Measurements from ENCODE around the gene MITF. TPM values are rescaled to one million over a fixed set of nuclear protein-coding genes. Genes with fewer than 3 reads are reported as not detected.

The MITF gene
- total RNA-seq, 4 donors from 2014 or later: 2.1 to 9.1 (median 4.7) TPM

DNA sequence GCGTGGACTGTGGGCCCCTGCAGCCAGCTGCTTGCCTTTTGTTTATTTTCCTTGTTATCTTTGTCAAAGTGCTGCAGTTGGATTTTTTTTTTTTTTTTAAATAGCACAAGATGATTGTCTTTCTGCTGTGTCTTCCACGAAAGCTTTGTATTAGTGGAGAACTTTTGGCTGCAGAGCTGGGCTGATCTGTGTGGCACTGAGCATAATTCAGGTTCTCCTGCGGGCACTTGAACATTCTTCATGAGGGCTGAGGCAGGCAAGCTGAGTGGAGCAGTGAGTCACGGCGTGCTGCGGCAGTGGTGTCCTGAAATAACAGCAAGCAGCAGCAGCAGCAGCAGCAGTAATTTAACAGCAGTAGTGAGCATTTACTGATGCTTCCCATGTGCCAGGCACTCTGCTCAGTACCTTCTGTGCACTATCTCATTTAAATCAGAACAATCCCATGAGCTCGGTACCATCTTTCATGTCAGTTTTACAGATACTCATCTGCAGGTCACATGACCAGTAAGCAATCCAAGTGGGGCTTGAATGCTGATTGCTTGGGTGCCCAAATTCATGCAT is 45.8 kb downstream of the MITF start:
- TF ChIP-seq POLR2A (IDR thresholded peaks at IDR 0.05): no peak
- TF ChIP-seq, protein P1, sequence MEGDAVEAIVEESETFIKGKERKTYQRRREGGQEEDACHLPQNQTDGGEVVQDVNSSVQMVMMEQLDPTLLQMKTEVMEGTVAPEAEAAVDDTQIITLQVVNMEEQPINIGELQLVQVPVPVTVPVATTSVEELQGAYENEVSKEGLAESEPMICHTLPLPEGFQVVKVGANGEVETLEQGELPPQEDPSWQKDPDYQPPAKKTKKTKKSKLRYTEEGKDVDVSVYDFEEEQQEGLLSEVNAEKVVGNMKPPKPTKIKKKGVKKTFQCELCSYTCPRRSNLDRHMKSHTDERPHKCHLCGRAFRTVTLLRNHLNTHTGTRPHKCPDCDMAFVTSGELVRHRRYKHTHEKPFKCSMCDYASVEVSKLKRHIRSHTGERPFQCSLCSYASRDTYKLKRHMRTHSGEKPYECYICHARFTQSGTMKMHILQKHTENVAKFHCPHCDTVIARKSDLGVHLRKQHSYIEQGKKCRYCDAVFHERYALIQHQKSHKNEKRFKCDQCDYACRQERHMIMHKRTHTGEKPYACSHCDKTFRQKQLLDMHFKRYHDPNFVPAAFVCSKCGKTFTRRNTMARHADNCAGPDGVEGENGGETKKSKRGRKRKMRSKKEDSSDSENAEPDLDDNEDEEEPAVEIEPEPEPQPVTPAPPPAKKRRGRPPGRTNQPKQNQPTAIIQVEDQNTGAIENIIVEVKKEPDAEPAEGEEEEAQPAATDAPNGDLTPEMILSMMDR (IDR thresholded peaks at IDR 0.05): no peak
- H3K4me3 ChIP-seq: no peak overlapping the region
- no peaks in the 10 kb centered on the region for H3K36me3 ChIP-seq
- DNase-seq: peak in 1 of 3 donors; percentile 49
- H3K27me3 ChIP-seq: no peaks in the 10 kb centered on the region
- H3K9me3 ChIP-seq: no peaks in the 10 kb centered on the region
- H3K27ac ChIP-seq: peak overlapping the region in 1 of 4 donors; percentile 33
- peaks cover 0 to 10% (median 0%) of the 10 kb centered on the region in 4 donors for H3K4me1 ChIP-seq

DNA sequence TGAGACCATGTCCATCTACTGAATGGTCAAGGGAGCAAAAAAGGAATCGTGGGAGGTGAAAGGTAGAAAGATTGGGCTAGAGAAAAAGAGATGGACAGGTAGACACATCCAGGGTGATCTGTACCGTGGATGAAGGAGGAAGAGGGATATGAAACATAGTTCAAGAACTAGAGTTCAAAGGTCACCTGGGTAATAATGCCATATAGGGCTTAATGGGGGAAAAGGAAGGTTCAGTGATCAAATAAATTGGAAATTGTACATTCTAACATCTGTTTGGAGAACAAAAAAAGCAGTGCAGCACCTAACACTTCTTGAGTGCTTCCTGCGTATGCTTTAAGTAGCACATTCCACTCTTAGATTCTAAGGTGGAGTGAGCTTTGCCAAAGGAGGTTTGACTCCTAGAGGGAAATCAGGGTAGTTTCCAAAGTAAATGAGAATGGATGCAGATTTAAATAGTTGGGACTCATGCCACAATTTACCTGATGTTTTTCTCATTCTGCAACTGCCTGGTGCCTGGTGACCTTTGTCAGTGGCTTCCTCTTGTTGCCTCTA is 46.6 kb downstream of the MITF start:
- DNase-seq: no peak
- Histone ChIP-seq H3K27ac (peak overlapping the region in 1 of 4 donors; percentile 6), H3K36me3 (no peaks in the 10 kb centered on the region)

DNA sequence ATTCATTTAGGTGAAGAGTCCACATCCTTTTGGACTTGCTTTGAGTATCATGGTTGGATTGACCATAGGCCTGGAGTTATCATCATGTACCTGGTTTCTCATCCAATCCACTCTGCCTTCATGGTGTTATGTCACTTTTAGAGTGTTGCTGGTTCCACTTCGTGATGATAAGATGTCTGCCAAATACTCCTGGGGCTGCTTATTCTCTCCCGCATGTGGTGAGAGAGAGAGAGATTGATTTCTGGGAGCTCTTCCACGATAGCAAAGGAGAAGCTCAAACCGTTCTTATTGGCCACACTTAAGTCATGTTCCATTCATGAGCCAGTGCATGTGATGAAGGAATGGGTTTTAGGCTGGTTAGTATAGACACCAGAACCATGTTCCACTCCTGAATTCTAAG is 47.6 kb downstream of the MITF start:
- H3K27ac ChIP-seq: peak overlapping the region in 1 of 4 donors; percentile 1
- no peak for TF ChIP-seq POLR2A (IDR thresholded peaks at IDR 0.05)
- TF ChIP-seq, protein P1 (IDR thresholded peaks at IDR 0.05): no peak
- no peaks in the 10 kb centered on the region for H3K27me3 ChIP-seq
- H3K4me1 ChIP-seq: peaks cover 0 to 10% (median 0%) of the 10 kb centered on the region in 4 donors
- H3K36me3 ChIP-seq: no peaks in the 10 kb centered on the region
- H3K9me3 ChIP-seq: no peaks in the 10 kb centered on the region
- DNase-seq: no peak
- no peak overlapping the region for H3K4me3 ChIP-seq

More for the DNA sequence above, 46.6 kb downstream of the MITF start:
- no peak for TF ChIP-seq POLR2A (IDR thresholded peaks at IDR 0.05)
- TF ChIP-seq, protein P1 (IDR thresholded peaks at IDR 0.05): no peak
- Histone ChIP-seq H3K27me3 (no peaks in the 10 kb centered on the region), H3K4me3 (no peak overlapping the region), H3K9me3 (no peaks in the 10 kb centered on the region), H3K4me1 (peaks cover 0 to 10% (median 0%) of the 10 kb centered on the region in 4 donors)

DNA sequence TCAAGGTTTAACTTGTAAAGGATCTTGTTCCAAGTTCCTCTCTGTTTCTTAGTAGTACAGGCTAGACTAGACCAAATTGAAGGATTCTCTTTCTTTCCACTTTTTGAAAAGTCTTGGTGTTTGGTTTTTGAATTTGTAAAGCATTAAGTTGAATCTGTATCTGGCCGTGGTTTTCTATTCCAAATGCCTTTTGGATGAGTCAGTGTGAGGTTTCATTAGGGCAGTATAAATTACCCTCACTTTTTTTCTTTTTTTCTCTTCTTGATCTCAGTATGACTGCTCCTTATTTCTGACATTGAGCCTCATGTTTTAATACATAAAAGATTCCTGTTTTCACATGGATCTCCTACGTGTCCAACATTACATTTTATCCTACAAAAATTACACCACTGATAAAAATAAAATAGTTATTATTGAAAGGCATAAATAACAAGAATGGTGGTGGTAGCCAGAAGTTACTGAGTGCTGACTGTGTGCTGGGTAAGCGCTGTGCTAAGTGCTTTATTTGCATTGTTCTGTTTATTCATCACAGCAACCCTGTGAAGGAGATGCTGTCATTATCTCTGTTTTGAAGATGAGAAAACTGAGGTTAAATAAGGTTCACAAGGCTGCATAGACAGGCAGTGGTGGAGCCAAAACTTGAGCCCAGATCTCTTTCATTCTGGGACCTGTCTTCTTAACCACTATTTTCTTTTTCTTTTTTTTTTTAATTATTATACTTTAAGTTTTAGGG is 48.3 kb downstream of the MITF start:
- Histone ChIP-seq H3K9me3 (no peaks in the 10 kb centered on the region), H3K27me3 (no peaks in the 10 kb centered on the region), H3K4me1 (peaks cover 0 to 10% (median 0%) of the 10 kb centered on the region in 4 donors), H3K4me3 (no peak overlapping the region), H3K27ac (peak overlapping the region in 1 of 4 donors; percentile 1), H3K36me3 (no peaks in the 10 kb centered on the region)
- no peak for DNase-seq
- no peak for TF ChIP-seq POLR2A (IDR thresholded peaks at IDR 0.05)
- TF ChIP-seq, protein P1 (IDR thresholded peaks at IDR 0.05): no peak

DNA sequence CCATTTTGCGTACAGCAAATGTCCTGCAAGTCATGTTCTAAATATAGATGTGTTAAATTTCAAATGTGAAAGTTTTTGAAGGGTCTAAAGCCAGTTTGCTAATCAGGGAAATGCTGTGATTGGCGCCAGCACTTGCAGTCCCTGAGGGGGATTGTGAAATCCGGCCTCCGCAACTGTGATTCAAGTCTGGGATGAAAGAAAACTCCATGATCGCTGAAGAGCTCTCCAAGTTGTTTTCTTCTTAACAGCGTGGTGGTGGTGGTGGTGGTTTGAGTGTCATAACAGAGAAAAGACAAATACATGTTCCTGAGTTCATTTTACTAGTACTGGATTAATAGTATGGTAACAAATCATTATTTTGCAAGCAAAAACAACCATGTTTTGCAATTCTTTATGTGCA is 51.8 kb downstream of the MITF start:
- H3K4me3 ChIP-seq: no peak overlapping the region
- H3K4me1 ChIP-seq: no peaks in the 10 kb centered on the region
- DNase-seq: peak in 2 of 3 donors; percentile 47 to 76
- no peak for TF ChIP-seq POLR2A (IDR thresholded peaks at IDR 0.05)
- TF ChIP-seq, protein P1 (IDR thresholded peaks at IDR 0.05): no peak
- peak overlapping the region in 1 of 4 donors; percentile 32 for H3K27ac ChIP-seq
- H3K27me3 ChIP-seq: no peaks in the 10 kb centered on the region
- no peaks in the 10 kb centered on the region for H3K36me3 ChIP-seq
- H3K9me3 ChIP-seq: no peaks in the 10 kb centered on the region
